ENCODE data around the gene ABCB8.

Gene ABCB8

GRCh38 chr7:151088856-151089699 is 60.8 kb downstream of the ABCB8 start:
- DNase-seq: peak; percentile 62 to 74

GRCh38 chr7:151089893-151090730 is 61.9 kb downstream of the ABCB8 start:
- DNase-seq: no peak

GRCh38 chr7:151091003-151091402 is 62.8 kb downstream of the ABCB8 start:
- no peak for DNase-seq

- peak in 1 of 2 experiments; percentile 35 for DNase-seq
Measured at GRCh38 chr7:151091431-151091830, 63.2 kb downstream of the ABCB8 start.

- no peak for DNase-seq
Measured at GRCh38 chr7:151091988-151092387, 63.7 kb downstream of the ABCB8 start.

- DNase-seq: no peak
Measured at GRCh38 chr7:151093748-151094147, 65.5 kb downstream of the ABCB8 start.

- no peak for DNase-seq
Measured at GRCh38 chr7:151094675-151095074, 66.4 kb downstream of the ABCB8 start.

GRCh38 chr7:151095123-151095797 is 67.0 kb downstream of the ABCB8 start:
- no peak for DNase-seq

- no peak for DNase-seq
Measured at GRCh38 chr7:151095828-151096475, 67.7 kb downstream of the ABCB8 start.

All from Kasumi-1 (cell line).